DMS53 treated with DMSO at 0.1 percent for 48 hours (cell line): Measurements from ENCODE around the gene TOB2.
A peak's percentile ranks its signal among the peaks of the same experiment; 100 is the strongest.
"Not testable (repeated sequence)": the region's sequence is repeated elsewhere in the genome, so short reads cannot be mapped to it uniquely, and the experiment has no call there.

Experiments used
- DNase-seq: peaks from one replicate; lab custom pipeline; 2025; ENCODE audit not compliant: unreplicated experiment; lab: John Stamatoyannopoulos, UW

The TOB2 gene

GRCh38 chr22:41429951-41430332, 16.7 kb downstream of the TOB2 start:
- DNase-seq = no peak

- no peak for DNase-seq
Observed at GRCh38 chr22:41429232-41429950, 17.2 kb downstream of the TOB2 start.

DNA sequence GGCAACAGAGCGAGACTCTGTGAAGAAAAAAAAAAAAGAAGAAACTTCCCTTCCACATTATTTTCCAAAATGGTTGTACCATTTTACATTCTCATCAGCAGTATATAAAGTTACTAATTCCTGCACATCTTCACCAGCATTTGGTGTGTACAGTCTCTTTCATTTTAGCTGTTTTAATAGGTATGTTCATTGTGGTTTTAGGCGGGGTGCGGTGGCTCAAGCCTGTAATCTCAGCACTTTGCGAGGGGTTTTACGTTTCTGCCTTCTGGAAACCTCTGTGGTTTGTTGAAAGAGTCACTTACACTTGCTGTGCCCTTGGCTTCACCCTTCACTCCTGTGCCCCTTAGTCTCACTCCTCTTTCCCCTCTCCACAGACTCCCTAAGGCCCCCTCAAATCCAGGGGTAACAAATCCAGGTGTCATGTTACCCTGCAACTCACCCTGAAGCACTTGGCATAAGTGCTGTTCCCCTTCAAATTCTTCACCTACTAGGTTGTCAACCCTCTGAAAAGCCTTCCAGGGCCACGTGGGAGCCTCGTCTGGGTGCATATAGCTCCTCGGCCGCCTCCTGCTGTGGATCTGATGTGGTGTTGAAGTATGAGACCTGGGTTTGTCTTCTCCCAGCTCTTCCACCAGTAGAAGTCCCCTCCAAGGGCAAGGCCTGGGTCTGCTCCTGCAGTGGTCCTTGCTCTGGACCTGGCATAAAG, 20.8 kb downstream of the TOB2 start:
- DNase-seq = no peak

- no peak for DNase-seq
Observed at GRCh38 chr22:41418717-41419116, 27.9 kb downstream of the TOB2 start.

- DNase-seq = no peak
Observed at GRCh38 chr22:41417622-41418390, 28.8 kb downstream of the TOB2 start.

GRCh38 chr22:41415554-41415953, 31.0 kb downstream of the TOB2 start:
- DNase-seq = no peak

- DNase-seq = no peak
Observed at GRCh38 chr22:41411021-41411851, 35.4 kb downstream of the TOB2 start.

DNA sequence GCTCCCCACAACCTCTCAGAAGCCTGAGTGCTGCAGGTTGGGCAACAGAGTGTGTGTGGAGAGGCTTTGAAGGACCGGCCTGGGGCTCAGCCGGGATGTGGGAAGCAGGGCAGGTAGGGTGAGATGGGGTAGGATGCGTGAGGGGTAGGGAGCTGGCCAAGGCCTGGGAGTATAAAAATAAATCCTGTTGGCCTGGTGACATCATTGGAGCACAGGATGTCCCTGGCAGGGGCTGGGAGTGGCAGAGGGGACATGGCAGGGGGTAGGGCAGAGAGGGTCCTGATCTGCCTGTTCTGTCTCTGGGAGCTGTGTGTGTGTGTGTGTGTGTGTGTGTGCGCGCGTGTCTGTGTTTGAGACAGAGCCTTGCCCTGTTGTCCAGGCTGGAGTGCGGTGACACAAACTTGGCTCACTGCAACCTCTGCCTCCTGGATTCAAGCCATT, 36.3 kb downstream of the TOB2 start:
- no peak for DNase-seq

DNA sequence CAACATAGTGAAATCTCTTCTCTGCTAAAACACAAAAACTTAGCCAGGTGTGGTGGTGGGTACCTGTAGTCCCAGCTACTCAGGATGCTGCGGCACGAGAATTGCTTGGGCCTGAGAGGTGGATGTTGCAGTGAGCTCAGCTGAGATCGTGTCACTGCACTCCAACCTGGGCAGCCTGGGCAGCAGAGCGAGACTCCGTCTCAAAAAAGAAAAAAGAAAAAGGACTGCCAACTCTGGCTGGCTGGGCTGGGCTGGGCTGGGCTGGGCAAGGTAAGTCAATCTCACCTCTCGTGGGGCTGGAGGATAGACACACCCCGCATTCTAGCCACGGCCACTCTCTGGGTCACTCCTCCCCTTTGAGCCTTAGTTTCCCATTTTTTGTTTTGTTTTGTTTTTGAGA, 37.9 kb downstream of the TOB2 start:
- DNase-seq = no peak

GRCh38 chr22:41407433-41407832, 39.2 kb downstream of the TOB2 start:
- no peak for DNase-seq

- no peak for DNase-seq
Observed at GRCh38 chr22:41406410-41406809, 40.2 kb downstream of the TOB2 start.

DNA sequence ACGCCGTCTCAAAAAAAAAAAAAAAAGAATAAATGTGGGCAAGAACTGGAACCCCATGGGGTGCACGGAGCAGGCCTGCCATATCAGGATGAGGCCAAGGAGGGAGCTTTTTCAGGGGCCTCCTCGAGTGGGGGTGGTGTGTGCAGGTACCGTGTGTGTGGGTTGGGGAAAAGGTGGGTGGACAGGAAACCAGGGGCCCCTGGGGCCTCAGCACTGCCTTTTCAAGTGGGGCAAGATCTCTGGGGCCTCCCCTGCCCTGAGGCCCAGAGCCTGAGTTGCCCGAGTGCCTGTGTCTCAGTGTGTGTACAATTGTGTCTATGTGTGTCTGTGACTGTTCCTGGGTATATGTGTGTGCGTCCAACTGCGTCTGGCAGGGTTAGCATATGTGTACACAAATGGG, 41.0 kb downstream of the TOB2 start:
- no peak for DNase-seq

GRCh38 chr22:41403532-41404318, 42.9 kb downstream of the TOB2 start:
- peak; percentile 56 for DNase-seq

DNA sequence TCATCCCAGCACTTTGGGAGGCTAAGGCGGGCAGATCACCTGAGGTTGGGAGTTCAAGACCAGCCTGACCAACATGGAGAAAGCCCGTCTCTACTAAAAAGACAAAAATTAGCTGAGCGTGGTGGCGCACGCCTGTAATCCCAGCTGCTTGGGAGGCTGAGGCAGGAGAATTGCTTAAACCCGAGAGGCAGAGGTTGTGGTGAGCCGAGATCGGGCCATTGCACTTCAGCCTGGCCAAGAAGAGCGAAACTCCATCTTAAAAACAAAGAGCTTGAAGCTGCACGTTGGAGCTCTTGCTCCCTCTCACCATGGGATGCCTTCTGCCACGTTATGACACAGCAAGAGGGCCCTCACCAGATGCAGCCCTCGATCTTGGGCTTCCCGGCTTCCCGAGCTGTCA, 43.8 kb downstream of the TOB2 start:
- DNase-seq = not testable (repeated sequence)

DNA sequence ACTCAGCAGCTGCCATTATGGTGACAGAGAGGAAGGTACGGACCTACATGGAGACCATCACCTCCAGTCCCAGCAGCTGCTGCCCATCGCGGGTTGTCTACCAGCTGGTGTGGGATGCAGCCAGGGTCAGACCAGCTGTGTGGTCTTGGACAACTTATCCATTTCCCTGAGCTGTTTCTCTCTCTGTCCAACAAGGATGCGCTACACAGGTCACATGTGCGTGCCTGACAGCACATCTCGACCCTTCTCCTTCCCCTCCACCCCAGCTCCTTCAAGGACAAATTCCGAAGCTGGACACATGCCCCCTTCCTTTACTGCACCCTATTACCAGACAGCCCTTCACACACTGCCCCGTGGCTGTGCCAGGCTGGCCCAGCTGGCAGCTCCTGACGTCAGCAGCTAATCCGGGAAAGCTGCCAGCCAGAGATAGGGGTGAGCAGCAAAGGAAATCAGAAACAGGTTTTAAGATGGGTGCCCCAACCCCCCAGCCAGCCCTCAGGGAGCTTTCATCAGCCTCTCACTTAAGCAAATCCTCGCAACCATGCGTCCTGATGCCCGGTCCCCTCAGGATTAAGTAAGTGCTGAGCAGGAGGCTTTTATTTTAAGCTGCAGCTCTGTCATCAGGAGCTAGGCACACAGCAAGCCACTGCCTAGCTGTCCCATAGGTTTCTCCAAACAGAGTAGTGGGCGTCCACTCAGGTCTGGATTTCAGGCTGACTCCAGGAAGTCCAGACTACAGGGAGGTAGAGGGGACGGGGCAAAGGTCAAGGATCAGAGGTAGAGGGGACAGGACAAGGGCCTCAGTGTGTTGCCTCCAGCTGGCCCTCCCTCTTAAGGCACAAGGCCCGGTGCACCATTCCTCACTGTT, 44.6 kb downstream of the TOB2 start:
- peak; percentile 55 for DNase-seq

DNA sequence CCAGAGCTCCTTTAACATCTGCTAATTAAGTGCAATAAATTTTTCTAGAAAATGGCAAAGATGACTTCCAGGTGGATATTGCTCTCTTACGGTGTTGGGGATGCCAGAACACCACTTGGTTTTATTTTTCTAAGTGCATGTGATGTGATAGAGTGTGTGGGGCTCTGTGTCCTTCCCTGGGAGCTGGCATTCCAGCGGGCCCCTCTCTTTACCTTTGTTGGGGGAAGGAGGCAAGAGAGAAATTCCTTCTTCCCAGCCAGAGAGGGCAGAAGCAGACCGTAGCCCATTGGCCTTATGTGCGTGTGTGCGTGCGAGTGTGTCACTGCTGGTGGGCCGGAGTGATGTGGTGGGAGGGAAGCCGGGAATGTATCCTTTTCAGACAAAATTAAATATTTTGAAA, 47.7 kb downstream of the TOB2 start:
- DNase-seq = no peak

- no peak for DNase-seq
Observed at GRCh38 chr22:41397143-41397811, 49.3 kb downstream of the TOB2 start.

DNA sequence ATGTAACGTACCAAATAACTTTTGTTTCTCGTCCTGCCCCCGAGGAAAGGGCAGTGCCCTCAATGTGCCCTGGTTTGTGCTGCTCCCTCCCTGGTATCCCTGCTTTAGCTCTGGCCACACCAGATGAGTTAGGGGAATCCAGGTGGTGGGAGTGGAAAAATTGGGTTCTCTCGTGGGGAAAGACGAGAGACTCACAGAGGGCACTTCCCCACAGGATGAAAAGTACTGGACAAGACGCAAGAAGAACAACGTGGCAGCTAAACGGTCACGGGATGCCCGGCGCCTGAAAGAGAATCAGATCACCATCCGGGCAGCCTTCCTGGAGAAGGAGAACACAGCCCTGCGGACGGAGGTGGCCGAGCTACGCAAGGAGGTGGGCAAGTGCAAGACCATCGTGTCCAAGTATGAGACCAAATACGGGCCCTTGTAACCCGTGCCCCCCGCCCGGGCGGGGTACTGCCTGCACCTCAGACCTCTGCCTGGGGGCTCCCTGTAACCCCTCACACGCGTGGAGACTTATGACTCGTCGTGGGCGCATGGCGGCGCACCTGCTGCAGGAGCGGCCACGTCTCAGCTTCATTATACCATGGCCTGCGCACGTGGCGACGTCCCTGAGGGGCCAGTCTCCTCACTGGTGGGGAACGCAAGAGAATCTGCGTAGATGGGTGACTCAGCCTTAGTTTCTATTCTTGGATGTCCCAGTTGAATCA, 50.9 kb downstream of the TOB2 start:
- DNase-seq = no peak
